Measurements from ENCODE around the gene FLYWCH2. TPM values are rescaled to one million over a fixed set of nuclear protein-coding genes. Genes with fewer than 3 reads are reported as not detected.

Gene FLYWCH2
- total RNA-seq, 1 donor from 2014 or later, result 27.9 TPM

DNA sequence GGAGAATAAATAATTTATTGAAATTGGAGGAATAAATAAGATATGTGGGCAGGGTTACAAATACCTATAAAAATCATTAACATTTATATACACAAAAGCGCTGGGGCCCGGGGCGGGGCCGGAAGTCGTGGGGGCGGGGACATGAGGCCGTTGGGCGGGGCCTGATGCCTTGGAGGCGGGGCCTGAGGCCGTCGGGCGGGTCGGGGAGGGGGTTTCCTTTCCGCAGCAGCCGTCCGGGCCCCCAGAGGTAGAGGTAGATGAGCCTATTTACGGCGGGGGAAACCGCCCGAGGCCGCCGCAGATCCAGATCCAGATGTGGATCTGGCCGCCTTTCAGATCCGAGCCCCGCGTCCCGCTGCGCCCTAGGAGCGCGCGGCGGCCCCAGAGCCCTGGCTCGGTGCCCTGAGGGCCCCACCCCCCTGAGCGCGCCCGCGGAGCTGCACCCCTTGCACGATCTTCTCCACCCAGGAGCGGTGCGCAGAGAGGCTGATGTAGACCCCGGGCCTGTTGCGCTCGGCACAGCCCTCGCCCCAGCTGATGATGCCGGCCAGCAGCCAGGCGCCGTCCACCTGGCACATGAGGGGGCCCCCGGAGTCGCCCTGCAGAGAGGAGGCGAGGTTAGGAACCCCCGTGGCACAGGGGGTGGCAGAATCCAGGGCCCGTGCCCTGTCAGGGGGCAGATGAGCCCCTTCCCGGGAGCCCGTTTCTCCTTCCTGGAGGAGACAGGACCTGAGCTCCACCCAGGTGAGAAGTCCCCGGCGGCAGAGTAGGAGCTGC is 30.1 kb upstream of the FLYWCH2 start:
- ATAC-seq (ENCODE audit: poor library complexity) (no peak), DNase-seq (no peak)
- intact Hi-C loops (cut with DNase I), result no loop called here

GRCh38 chr16:2853531-2854073 is 29.4 kb upstream of the FLYWCH2 start:
- intact Hi-C loops (cut with DNase I), result no loop called here
- DNase-seq (no peak), ATAC-seq (ENCODE audit: poor library complexity) (no peak)

GRCh38 chr16:2854700-2855309 is 28.2 kb upstream of the FLYWCH2 start:
- no peak for ATAC-seq (ENCODE audit: poor library complexity)
- DNase-seq, result no peak
- intact Hi-C loops (cut with DNase I), result no loop called here

DNA sequence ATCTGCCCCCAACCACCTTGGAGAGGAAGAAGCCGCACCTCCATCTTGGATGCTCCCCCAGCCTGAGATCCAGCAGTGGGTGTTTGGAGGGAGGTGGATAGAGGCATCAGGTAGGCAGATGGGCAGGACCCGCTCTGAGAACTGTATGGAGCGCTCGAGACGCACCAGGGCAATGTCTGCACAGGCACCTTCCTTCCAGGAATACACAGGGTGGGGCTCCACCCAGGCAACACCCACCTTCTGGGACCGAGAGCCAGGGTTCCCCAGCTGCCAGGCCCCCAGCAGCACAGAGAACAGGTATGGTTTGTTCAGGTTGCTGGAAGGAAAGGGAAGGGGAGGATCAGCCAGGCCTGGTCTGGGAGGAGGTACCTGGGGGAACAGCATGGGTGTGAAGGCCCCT is 27.5 kb upstream of the FLYWCH2 start:
- intact Hi-C loops (cut with DNase I), result no loop called here
- DNase-seq, result no peak
- ATAC-seq (ENCODE audit: poor library complexity), result no peak

DNA sequence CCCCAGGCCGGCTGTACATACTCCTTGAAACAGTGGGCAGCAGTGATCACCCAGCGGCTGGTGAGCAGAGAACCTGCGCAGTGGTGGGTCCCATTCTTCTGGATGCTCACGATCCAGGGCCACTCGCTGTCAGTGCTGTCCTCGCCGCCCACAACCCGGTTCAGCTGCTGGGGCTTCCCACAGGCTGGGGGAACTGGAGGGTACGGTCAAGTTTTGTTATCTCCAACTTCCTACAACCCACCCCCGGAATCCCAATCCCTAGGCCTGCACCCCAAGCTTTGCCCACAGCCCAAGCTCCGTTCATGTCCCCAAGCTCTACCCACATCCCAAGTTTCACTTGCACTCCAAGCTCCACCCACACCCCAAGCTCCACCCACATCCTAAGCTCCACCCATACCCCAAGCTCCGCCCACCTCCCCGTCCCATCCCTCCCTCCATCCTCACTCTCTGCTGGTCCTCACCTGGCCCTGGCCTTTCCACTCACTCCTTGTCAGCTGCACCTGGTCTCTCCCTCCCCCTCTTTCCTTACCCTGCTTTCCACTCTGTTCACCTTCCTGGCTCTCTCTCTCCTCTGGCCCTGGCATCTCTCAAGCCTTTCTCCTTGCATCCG is 26.8 kb upstream of the FLYWCH2 start:
- intact Hi-C loops (cut with DNase I), result no loop called here
- DNase-seq, result no peak
- no peak for ATAC-seq (ENCODE audit: poor library complexity)

- no peak for DNase-seq
- intact Hi-C loops (cut with DNase I), result no loop called here
Observed at GRCh38 chr16:2856686-2857450, 26.1 kb upstream of the FLYWCH2 start.

DNA sequence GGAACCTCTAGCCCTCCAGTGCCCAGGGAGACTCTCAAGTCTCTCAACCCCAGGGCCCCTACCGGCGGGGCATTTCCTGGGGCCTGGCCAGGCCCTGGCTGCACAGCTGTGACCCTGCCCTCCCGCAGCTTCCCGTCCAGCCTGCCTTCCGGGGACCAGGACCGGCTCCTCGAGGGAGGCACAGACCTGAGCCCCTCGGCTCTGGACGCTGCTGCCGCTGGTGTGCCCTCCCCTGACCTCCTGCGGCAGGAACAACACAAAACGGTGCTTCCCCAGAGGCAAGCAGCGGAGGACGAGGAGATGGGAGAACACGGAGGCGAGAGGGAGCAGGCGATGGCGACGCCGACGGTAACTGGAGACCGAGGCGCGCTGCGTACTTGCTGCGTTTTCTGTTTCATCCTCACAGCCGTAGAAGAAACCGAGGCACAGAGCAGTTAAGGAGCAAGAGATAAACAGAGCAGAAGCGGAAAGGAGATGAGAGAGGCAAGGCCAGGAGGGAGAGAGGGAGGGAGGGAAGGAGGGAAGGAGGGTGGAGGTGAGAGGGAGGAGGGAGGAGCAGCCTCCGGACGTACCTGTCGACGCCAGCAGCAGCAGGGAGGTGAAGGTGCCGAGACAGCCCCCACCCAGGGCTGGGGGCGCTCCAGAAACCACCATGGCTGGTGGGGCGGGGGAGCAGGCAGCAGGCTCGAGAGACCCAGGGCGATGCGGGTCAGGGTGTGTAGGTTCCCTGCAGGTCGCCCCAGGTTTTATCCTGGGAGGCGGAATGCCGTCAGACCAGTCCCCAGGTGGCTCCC is 25.4 kb upstream of the FLYWCH2 start, which contains the start of gene PRSS22:
PRSS22 (minus strand) TSS at position 720 of the 794 bp plus-strand sequence; CDS start at position 654, 66 bp downstream.
- no peak for DNase-seq
- intact Hi-C loops (cut with DNase I), result no loop called here
- ATAC-seq (ENCODE audit: poor library complexity), result no peak

More at GRCh38 chr16:2856686-2857450, 26.1 kb upstream of the FLYWCH2 start:
- ATAC-seq (ENCODE audit: poor library complexity), result no peak

DNA sequence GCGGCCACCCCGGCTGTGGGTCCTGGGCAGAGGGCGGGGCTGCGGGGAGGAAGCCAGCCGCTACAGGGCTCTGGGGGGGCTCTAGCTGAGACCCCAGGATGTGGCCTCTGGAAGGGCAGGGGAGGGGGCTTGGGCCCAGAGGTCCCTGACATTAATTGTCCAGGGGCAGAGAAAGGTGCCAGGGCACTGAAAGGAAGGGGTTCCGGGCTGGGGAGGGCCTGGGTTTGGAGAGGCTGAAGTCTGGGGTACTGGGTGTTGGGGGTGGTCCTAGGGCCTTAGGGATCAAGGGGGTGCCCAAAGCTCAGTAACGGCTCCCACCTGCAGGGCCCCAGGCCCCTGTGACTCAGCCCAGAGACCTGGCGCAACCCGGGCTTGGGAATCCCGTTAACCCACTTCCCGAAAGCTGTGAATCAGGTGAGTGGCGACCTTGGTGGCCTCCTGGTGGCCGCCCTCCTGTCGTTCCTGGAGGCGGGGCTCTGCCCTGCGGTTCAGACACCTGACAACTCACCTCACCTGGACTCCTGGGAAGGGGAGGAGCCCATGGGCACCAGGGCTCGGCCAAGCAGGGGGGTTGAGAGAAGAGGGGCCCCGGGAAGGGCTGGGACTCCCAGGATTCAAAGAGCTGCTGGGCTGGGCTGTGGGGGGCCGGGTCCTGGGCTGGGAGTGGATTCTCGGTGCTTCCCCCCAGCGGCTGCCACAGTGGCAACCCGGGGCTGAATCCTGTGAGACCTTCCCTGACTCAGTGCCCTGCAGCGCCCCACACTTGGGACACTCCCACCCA is 24.6 kb upstream of the FLYWCH2 start:
- DNase-seq, result no peak
- intact Hi-C loops (cut with DNase I), result no loop called here
- ATAC-seq (ENCODE audit: poor library complexity), result no peak

GRCh38 chr16:2859686-2860265 is 23.2 kb upstream of the FLYWCH2 start:
- intact Hi-C loops (cut with DNase I), result no loop called here
- no peak for DNase-seq
- no peak for ATAC-seq (ENCODE audit: poor library complexity)

DNA sequence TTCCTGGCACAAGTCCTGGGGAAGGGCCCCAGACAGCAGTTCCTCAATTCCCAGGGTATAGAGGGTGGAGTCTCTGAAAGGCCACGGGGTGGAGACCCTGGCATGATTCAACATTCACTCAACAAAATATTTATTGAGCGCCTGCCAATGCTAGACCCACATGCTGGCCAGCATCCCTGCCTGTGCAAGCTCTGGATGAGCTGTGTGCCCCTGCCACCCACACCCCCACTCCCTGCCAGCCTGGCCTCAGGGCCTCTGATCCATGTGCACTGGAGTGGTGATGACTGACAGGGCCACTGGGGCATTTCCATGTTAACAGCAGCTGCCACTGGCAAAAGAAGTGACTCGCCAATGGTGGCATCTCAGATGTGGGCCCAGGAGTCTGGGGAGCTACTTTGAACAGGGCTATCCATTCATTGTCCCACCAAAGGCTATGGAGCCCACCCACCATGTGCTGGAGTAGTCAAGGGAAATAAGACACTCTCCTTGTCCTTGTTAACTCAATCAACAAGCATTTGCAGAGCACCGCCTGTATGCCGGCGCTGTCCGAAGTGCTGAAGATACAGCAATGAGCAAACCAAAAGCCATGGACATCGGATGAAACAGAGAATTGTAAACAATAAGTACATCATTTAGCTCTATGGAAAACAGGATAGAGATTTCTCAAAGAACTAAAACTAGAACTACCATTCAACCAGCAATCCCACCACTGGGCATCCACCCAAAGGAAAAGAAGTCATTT is 22.0 kb upstream of the FLYWCH2 start:
- ATAC-seq (ENCODE audit: poor library complexity) (no peak), DNase-seq (no peak)
- intact Hi-C loops (cut with DNase I), result no loop called here

- ATAC-seq (ENCODE audit: poor library complexity) (no peak), DNase-seq (no peak)
- intact Hi-C loops (cut with DNase I), result no loop called here
Observed at GRCh38 chr16:2865651-2866050, 17.4 kb upstream of the FLYWCH2 start.

GRCh38 chr16:2866431-2866830 is 16.6 kb upstream of the FLYWCH2 start:
- intact Hi-C loops (cut with DNase I), result no loop called here
- ATAC-seq (ENCODE audit: poor library complexity), result no peak
- no peak for DNase-seq

- ATAC-seq (ENCODE audit: poor library complexity) (no peak), DNase-seq (no peak)
- intact Hi-C loops (cut with DNase I), result no loop called here
Observed at GRCh38 chr16:2867661-2867986, 15.4 kb upstream of the FLYWCH2 start.

GRCh38 chr16:2867987-2868789 is 14.8 kb upstream of the FLYWCH2 start:
- ATAC-seq (ENCODE audit: poor library complexity), result peak; percentile 99
- peak; percentile 98 for DNase-seq
- intact Hi-C loops (cut with DNase I), result no loop called here

DNA sequence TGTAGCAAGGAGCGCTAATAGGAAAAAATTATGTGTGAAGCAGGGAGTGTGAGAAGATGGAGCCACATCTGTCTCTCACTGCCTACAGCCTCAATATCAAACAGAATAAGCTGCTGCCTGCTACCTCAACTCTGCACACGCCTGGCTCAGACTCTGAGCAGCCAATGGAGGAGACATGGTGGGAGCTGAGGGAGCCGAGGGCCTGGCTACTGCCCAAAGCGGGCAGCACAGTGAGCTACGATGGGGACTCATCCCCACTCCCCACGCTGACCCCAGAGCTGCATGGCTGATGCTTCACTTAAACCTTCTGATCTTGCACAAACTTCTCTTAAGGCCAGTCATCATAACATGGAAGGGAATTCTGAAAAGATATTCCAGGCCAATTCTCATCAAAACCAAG is 11.1 kb upstream of the FLYWCH2 start:
- ATAC-seq (ENCODE audit: poor library complexity) (no peak), DNase-seq (no peak)
- intact Hi-C loops (cut with DNase I), result no loop called here
